GM19372 (cell line): ENCODE data around the gene MGAT1.
"Not testable (repeated sequence)": the region's sequence is repeated elsewhere in the genome, so short reads cannot be mapped to it uniquely, and the experiment has no call there.

Experiments used
- ATAC-seq: cut with Tn5 transposase; IDR thresholded peaks from one replicate; pipeline ENCODE4 v1.9.1; 2021; ENCODE audit warnings: mild to moderate bottlenecking, low read depth, moderate library complexity; ENCODE audit not compliant: unreplicated experiment

MGAT1 gene

GRCh38 chr5:180802325-180803180 is at the start of gene MGAT1:
Gene MGAT1 (minus strand): TSS chr5:180802806. CDS start chr5:180792971, 9,835 bp downstream.
- peak; percentile 48 for ATAC-seq

DNA sequence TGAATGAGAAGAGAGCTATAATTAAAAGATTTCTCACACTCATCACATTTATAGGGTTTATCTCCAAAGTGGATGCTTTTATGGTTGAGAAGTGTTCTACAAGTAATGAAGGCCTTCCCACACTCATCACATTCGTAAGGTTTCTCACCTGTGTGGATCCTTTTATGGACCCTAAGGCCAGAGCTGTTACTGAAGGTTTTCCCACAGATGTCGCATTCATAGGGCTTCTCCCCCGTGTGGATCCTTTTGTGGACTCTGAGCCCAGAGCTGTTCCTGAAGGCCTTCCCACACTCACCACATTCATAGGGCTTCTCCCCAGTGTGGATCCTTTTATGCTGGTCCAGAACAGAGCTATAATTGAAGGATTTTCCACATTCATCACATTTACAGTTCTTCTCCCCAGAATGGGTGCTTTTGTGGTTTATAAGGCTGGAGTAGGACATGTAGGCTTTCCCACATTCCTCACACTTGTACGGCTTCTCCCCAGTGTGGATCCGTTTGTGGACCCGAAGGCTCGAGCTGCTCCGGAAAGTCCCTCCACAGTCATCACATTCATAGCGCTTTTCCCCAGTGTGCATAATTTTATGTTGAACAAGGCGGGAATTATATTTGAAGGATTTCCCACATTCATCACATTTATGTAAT is 48.0 kb upstream of the MGAT1 start:
- no peak for ATAC-seq

DNA sequence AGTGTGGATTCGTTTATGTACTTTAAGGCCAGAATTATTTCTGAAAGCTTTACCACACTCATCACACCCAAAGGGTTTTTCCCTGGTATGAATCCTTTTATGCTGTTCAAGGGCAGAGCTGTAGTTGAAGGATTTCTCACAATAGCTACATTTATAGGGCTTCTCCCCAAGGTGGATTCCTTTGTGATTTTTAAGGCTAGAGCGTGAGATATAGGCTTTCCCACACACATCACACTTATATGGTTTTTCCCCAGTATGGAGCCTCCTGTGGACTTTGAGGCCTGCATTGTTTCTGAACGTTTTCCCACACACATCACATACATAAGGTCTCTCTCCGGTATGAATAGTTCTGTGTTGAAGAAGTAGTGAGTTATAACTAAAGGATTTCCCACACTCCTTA is 47.2 kb upstream of the MGAT1 start:
- no peak for ATAC-seq

- ATAC-seq: no peak
These were observed 46.3 kb upstream of the MGAT1 start for GRCh38 chr5:180848878-180849277.

DNA sequence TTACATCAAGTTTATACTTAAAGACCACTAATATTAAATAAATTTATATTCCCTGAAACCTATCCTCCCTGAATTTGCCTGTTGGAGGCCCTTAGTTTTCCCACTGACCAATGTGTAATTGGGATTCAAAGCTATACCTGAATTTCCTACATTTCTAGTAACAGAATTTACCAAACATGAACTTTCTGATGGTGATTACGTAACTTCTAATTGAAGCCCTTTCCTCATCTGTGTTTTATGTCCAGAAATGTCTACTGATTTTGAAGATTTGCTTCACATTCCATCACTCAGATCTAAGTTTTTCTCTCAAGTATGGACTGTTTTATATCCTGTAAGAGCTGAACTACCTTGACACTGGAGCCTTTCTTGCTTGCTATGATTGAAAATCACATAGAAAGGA is 45.7 kb upstream of the MGAT1 start:
- no peak for ATAC-seq

DNA sequence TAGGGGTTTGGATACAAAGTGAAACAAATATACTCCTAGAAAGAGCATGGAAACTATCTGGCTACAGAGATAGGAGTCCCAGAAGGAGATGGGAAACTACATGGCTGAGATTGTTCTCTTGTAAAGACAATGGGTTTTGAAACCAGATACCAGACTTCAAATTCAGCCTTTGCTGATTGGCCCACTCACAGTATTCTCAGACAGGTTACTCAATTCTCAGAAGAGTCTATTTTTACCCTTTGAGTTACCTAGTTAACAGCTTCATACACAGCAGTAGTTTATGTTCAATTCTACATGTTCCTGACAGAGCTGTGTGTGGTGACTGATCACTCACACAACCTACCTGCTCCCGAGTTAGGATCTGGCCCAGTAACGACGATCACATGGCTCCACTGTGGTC is 44.4 kb upstream of the MGAT1 start:
- ATAC-seq: no peak

- ATAC-seq: no peak
These were observed 42.3 kb upstream of the MGAT1 start for GRCh38 chr5:180844858-180845257.

DNA sequence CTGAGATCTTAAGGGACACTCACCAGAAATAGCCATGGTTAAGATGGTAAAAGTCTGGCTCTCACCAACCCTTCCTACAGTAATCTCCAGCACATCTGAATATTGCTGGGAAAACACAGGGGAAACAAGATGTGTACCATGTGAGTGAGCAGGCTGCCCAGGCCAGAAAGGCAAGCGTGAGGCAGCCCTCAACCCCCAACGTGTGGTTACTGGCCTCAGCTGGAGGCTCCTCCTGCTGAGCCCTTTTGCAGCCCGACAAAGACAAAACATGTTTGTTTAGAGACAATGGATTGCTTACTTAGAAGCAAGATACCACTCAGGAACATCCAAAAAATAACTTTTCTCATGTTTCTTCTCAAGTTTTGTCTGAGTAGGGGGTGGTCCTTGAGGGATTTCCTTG is 41.8 kb upstream of the MGAT1 start:
- ATAC-seq: no peak

DNA sequence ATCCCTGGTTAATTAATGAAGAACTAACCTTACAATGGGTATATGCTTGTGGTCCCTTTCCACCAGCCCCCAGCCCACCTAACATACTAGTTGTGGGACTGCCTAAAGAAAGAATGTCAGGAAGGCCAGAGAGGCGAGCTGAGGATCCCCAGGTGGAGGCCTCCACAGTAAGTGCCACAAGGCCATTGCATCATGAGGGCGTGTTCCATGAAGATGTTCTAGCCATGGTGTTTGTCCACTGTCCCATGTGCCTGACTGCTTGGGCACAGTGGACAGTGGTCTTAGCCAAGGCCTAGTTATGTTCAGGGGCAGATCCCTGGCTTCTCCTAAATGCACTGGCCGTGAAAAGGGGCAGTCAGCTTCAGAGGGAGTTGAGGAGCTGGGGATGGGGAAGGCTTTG is 37.3 kb upstream of the MGAT1 start:
- no peak for ATAC-seq

- ATAC-seq: no peak
These were observed 36.6 kb upstream of the MGAT1 start for GRCh38 chr5:180839227-180839626.

DNA sequence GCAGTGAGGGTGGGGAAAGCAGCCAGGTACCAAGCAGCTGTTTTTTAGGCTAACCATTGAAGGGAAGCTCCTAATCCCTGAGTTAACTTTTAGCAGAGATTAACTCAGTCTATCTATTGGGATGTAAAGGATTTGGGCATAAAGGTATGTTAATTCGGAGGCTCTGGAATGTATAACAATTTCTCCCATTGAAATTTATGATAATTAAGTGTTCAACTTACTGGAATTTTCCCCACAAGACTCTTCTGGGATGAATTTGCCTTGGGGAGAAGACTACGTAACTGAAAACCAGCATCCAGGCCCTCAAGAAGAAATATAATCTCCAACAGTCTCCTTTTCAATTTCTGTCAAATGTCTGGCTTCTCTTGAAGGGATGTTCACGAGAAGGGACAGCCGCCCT is 34.9 kb upstream of the MGAT1 start:
- ATAC-seq: no peak

DNA sequence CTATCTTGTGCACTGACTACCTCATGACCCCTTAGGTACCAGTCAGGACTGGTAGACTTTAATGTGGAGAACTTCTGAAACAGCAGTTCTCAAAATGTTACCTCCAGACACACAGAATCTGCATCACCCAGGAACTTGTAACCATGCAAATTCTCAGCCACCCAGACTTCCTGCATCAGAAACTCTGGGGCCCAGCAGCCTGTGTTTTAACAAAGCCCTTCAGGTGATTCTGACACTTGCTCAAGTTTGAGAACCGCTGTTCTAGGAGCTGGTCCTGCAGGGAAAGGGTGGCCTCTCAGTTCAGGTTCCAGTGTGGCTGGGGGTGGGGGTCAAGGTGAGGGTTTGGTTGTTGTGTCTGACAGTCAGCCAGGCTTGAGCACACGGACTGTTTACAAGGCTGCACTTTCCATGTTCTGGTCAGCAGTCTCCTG is 30.0 kb upstream of the MGAT1 start:
- peak; percentile 39 for ATAC-seq

GRCh38 chr5:180831139-180832093 is 28.8 kb upstream of the MGAT1 start:
- ATAC-seq: peak; percentile 60

DNA sequence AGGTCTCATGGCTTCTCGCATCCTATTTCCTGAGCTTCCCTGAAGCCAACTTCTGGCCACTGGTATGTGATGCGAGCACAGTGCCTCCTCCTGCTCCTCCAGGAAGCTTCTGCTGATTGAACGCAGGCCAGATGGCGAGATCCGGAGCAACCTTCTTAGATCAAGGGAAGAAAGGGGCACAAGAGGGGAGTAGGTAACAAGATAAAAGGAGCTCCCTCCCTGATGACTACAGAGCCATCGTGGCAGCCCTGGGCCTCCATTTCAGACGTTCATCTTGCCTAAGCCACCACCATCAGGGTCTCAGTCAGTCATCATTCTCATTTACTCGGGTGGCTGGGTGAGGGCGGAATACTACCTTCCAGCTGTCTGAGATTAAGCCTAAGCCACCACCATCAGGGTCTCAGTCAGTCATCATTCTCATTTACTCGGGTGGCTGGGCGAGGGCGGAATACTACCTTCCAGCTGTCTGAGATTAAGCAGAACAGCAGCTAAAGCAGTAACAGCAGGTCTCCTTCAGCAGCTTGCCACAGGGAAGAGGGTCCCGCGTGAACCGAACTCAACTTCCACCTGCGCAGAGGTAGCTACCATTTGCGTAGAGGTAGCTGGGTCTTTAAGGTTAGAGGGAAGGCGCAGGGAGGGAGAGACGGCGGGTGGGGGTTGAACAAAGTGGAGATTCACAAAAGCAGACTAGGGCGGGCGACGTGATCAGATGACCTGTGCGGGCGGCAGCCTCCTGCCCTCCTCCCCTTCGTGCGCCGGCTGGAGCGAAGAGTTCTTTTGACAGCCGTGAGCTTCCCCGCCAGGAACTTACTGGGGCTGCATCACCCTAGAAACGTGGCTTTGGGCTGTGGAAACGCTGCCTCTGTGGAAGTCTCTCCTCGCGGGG is 27.9 kb upstream of the MGAT1 start:
- peak; percentile 52 for ATAC-seq

DNA sequence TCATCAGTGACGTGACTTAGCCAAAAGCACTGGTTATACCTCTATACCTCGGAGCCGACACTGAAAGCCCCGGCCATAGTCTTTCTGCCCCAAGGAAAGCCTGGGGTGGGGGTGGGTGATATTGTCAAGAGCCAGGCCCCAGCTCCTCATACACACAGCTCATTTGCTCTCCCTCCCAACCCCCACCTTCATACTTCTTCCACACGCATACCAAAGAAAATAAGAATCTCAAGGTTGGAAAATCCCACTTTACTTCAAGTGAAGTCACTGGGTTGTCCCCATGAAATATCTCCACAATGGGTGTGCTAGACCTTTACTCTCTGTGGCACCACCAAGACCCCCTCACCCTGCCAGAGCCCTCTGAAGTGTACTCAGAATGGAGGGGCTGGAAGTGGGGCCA is 27.1 kb upstream of the MGAT1 start:
- no peak for ATAC-seq

DNA sequence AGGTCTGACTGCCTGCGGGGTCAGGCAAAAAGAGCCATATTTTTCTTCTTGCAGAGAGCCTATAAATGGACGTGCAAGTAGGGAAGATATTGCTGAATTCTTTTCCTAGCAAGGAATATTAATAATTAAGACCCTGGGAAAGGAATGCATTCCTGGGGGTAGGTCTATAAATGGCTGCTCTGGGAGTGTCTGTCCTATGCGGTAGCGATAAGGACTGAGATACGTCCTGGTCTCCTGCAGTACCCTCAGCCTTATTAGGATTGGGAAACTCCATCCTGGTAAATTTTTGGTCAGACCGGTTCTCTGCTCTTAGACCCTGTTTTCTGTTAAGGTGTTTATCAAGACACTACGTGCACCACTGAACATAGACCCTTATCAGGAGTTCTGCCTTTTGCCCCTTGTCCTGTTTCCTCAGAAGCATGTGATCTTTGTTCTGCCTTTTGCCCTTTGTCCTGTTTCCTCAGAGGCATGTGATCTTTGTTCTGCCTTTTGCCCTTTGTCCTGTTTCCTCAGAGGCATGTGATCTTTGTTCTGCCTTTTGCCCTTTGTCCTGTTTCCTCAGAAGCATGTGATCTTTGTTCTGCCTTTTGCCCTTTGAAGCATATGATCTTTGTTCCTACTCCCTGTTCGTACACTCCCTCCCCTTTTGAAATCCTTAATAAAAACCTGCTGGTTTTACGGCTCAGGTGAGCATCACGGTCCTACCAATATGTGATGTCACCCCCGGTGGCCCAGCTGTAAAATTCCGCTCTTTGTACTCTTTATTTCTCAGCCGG is 26.3 kb upstream of the MGAT1 start:
- not testable (repeated sequence) for ATAC-seq

DNA sequence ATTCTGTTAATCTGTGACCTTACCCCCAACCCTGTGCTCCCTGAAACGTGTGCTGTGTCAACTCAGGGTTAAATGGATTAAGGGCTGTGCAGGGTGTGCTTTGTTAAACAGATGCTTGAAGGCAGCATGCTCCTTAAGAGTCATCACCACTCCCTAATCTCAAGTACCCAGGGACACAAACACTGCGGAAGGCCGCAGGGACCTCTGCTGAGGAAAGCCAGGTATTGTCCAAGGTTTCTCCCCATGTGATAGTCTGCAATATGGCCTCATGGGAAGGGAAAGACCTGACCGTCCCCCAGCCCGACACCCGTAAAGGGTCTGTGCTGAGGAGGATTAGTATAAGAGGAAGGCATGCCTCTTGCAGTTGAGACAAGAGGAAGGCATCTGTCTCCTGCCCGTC is 24.8 kb upstream of the MGAT1 start:
- not testable (repeated sequence) for ATAC-seq

- no peak for ATAC-seq
These were observed 23.3 kb upstream of the MGAT1 start for GRCh38 chr5:180825768-180826525.
